SKM-1 (cell line): ENCODE measurements around the gene ROBO1.

Experiments used
- DNase-seq: peaks from one replicate; lab custom pipeline; 2025; ENCODE audit not compliant: unreplicated experiment; lab: John Stamatoyannopoulos, UW

Gene ROBO1

DNA sequence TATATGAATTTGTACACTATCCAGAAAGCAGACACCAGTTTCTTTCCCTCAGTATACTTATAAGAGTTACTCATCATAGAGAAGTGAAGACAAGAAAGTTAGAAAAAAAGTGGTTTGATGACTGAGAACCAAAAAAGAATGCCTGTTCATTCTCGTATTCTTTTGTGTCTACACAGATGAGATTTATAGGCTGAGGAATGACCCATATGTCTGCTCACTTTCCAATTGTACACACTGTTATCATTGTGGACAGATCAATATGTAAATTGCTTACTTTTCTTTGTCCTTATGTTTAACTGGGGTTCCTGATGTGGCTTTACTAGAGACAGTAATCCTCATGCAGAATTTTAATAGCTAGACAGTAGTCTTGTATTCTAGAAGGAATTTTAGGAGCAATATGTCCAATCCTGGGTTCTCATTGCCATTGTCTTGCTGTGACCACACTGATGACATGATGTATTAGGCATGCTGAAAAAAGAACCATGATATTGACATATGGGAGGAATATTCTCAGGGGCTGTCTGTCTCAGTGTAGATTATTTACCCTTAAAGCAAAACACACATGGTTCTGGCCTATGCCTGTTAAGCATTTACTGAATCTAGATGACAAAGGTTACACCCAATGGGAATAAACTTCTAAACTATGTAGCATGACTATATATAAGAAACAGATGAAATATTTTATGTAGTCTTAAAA, 669.7 kb downstream of the ROBO1 start:
- no peak for DNase-seq

GRCh38 chr3:79094654-79095053, 673.1 kb downstream of the ROBO1 start:
- DNase-seq: no peak

GRCh38 chr3:79086514-79086913, 681.3 kb downstream of the ROBO1 start:
- peak; percentile 60 for DNase-seq

DNA sequence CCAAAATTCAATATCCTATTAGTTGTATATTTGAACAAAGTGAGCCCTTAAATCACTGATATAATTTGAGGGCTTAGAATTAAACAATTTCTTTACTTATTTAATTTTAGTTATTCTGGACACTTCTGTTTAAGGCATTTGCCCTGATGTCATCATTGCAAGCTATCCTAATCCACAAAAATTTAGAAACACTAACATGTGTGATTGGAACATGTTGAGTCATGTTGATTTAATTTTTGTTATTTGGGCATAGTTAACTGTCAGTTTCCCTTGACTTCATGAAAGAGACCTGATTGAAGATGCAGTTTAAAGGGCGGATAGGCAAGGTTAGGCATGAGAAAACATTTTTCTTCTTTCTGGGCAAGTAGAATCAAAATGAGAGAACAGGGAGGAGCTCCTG, 682.6 kb downstream of the ROBO1 start:
- DNase-seq: no peak

DNA sequence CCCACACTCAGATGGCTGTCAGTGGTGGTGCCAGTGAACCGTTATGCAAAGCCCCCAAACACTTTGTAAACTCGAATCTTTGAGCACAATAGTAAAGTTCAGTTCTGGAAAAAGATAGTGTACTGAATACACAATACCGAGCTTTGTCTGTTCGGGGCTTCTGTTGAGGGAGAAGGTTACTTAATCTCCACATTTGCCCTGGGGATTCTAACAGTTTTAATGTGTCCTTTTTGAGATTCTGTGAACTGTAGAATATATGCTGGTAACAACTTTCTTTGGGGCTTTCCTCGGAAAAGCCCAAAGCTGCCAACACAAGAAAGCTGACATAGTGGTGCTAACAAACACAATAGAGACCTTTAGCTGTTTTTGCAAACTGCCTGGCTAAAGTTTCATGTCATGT, 686.5 kb downstream of the ROBO1 start:
- DNase-seq: no peak

- no peak for DNase-seq
Measured at GRCh38 chr3:79074558-79074957, 693.2 kb downstream of the ROBO1 start.

GRCh38 chr3:79067734-79068133, 700.1 kb downstream of the ROBO1 start:
- no peak for DNase-seq

- no peak for DNase-seq
Measured at GRCh38 chr3:79066481-79066880, 701.3 kb downstream of the ROBO1 start.

DNA sequence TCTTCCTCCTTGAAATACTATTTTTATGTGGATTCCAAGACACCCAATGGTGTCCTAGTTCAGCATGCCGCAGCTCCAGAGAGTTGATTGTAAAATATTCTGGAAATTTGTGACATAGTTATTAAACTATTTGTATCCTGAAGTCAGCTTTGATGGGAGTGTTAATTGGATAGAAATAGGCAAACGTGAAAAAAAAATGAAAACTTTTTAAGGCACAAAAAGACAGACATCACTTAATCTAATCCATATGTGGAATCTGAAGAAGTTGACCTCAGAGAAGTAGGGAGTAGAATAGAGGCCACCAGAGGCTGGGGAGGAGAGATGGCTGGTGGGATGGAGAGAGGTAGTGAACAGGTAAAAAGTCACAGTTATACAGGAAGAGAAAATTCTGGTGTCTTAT, 704.2 kb downstream of the ROBO1 start:
- DNase-seq: no peak

DNA sequence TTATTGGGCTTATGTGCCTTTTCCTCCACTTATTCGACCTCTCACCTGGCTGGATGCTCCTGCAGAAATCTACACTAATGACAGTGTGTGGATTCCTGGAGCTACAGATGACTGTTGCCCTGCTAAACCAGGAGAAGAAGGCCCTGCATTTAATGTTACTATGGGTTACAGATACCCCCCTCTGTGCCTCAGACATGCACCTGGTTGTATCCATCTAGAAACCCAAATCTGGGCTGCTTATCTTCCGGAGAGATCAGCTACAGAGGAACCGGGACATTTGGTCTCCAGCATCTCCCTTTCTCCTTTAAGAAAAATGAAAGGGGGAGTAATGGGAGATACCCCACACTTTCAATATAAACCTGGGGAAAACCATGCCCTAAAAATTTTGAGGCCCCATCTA, 710.0 kb downstream of the ROBO1 start:
- no peak for DNase-seq

- DNase-seq: no peak
Measured at GRCh38 chr3:79056498-79056897, 711.3 kb downstream of the ROBO1 start.

GRCh38 chr3:79052054-79052681, 715.6 kb downstream of the ROBO1 start:
- DNase-seq: no peak

DNA sequence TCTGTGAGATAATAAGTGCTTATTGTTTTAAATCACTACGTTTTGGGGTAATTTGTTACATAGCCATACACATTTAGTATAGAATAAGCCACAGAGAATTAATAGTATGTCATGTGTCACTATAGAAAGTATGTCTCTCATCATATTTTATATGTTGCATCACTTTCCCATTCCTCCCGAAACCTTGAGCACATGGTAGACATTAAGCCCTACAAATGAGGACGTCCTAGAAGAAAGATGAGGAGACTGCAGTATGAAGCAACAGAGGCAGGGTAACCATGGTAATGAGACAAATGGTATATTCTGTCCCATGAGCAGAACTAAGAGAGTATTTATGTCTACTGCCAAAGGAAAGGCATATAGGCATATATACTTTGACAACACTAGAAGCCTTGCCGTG, 720.2 kb downstream of the ROBO1 start:
- no peak for DNase-seq

DNA sequence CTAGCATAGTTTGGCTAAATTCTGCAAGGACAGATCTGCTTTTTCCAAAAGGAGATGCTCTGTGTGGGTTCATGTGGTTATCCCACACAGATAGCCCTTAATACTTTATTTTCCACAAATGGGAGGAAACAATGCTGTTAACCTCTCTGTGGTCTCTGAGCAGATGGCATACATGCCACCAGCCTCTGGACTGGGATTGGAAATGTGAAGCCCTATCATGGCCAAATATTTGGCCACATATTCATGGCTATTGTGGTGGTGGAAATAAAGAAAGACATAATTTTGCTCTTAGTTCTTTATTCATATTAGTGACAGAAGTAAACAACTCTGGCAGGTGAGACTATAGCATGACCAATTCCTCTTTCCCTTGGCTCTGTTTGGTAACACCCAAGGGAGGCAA, 726.2 kb downstream of the ROBO1 start:
- DNase-seq: no peak

GRCh38 chr3:79040701-79041100, 727.1 kb downstream of the ROBO1 start:
- DNase-seq: no peak

- no peak for DNase-seq
Measured at GRCh38 chr3:79040091-79040490, 727.7 kb downstream of the ROBO1 start.

GRCh38 chr3:79039192-79039591, 728.6 kb downstream of the ROBO1 start:
- no peak for DNase-seq

DNA sequence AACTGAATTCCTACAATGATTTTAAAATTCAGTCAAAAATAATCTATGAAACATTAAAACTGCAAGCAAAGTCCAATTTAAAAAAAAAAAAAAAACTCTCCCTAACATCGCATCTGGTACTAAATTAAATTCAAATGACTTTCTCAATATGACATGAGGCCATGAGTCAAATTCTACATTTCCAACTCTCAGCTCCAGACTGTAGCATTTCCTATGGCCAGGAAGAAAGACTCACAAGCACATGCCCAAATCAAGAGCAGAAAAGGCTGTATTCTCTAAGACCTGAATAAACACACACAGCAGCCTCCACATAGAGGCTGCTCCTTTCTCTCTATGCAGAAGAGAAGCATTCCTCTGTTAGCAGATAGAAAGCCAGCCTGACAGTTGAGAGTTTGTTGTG, 729.2 kb downstream of the ROBO1 start:
- DNase-seq: no peak

DNA sequence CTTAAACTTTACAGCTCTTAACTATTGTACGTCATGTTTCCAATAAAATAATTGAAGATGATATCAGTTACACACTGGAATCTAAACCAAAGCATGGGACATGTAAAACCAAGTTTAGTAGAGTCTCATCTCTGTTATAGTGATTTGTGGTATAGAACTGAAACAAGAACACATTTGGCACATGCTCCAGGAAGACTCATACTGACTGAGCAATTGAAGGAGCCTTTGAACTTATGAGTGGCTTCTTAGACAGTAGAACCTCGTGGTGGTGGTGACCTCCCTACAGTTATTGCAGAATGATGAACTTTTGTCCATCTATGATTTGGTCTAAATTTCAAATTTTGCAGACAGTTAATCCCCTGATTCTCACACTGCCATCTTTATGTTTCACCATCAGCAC, 729.7 kb downstream of the ROBO1 start:
- no peak for DNase-seq

- peak; percentile 49 for DNase-seq
Measured at GRCh38 chr3:79032686-79033318, 735.0 kb downstream of the ROBO1 start.

DNA sequence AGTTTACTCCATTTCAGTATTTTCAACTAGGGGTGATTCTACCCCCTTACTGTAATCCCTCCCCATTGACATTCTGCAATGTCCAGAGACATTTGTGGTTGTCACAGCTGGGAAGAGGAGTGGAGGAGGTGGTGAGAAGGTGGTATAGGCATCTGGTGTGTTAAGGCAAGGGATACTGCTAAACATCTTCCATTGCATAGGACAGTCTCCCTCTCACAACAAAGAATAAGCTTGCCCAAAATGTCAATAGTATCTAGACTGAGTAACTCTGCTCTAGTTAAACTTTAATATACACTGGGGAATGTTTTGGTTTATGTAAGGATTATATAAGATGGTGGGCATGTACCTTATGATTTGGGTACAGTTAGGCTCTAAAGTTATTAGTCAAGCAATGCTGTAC, 737.6 kb downstream of the ROBO1 start:
- no peak for DNase-seq

DNA sequence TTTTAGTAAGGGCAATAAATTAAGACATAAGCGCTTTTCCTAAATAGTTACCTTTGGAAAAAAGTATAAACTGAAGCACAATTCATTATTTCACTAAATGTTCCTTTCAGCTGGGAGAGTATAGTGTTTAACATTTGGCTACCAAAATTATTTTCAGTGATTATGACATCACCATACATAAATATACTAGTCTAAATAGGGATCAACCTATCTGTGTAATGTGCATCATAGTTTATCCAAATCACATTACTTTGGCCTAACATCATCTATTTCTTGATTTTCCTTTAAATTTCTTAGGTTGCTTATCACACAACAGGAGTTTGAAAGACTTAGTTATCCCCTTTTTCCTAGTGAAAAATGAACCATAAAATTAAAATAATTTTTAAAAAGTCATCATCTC, 738.9 kb downstream of the ROBO1 start:
- DNase-seq: no peak

DNA sequence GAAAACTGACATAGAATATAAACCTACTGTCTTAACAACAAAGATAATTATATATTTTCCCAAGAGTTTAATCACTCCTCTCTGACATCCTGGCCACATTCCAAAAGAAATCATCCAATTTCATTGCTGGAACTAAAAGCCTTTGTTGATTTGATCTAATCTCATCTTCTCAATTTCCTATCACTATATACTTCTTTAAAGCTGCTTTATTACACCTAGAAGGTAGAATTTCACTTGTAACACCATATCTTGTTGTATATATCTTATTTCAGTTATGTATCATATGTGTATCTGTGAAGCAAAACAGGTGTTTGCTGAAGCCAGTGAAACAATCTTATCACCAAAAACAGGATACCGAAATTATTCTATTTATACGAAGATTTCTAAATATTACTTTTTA, 740.2 kb downstream of the ROBO1 start:
- no peak for DNase-seq
